HCT116 (cell line): ENCODE results near the gene SH2D1B. TPM values are rescaled to one million over a fixed set of nuclear protein-coding genes. Genes with fewer than 3 reads are reported as not detected.

Experiments
- ATAC-seq: fragments of 200-7000 bp; cut with Tn5 transposase; 2 replicates; pipeline ENCODE4 v1.9.1; 2020; ENCODE audit warnings: mild to moderate bottlenecking, moderate library complexity
- BruUV-seq: library from RNA; stranded (reverse); fragments of 400-500 nt; replicated peaks from 2 replicates; lab custom pipeline; 2021; lab: Mats Ljungman, UMichigan
- CTCF ChIA-PET: fragments of 300-600 bp; sonication (Branson Sonifier 250); formaldehyde crosslinking; loops from one replicate; lab custom pipeline; 2021; ENCODE audit warnings: antibody characterized with exemption; lab: Charles Lee
- POLR2A ChIA-PET: fragments of 300-600, 350-600 bp; sonication (Branson Sonifier 250); formaldehyde crosslinking; loops from one replicate; lab custom pipeline; 2021; ENCODE audit warnings: antibody characterized with exemption; lab: Charles Lee
- RAD21 ChIA-PET, 2 experiments: fragments of 300-600 bp; sonication (Branson Sonifier 250); formaldehyde crosslinking; loops; one replicate each; lab custom pipeline; 2023; ENCODE audit warnings: low total read pairs in 2 of 2; ENCODE audit not compliant: uncharacterized antibody in 2 of 2, unreplicated experiment in 2 of 2, low non-redundant PET in 1 of 2; lab: Charles Lee
- DNase-seq: peaks from one replicate; pipeline ENCODE4 v3.0.0-alpha.2; 2010; ENCODE audit warnings: low read depth, low spot score
- H2AFZ ChIP-seq: fragments of 200-600 bp; shearing (Covaris generic), sonication (generic); 2 replicates; pipeline ENCODE4 v1.6.1; 2017; ENCODE audit warnings: low read depth, mixed run types, mixed read lengths, antibody characterized with exemption, low read length; ENCODE audit not compliant: poor library complexity, severe bottlenecking
- H3K27ac ChIP-seq: 2 replicates; pipeline ENCODE4 v1.5.1; 2012; ENCODE audit warnings: low read depth, low read length
- H3K27me3 ChIP-seq: fragments of 200-600 bp; sonication (generic); 2 replicates; pipeline ENCODE4 v1.6.1; 2016; ENCODE audit warnings: mixed run types, low read length, mixed read lengths; ENCODE audit not compliant: insufficient read depth
- H3K36me3 ChIP-seq, 2 experiments: fragments of 200-500 bp in 1 of 2; fragments of 200-600 bp in 1 of 2; sonication (Bioruptor generic) in 1 of 2; sonication (generic) in 1 of 2; 2 replicates each; pipeline versions ENCODE4 v1.5.1 to v1.6.1; 2014 to 2016; ENCODE audit warnings: low read length in 2 of 2, inconsistent platforms in 1 of 2, mixed read lengths in 1 of 2, mixed run types in 1 of 2; ENCODE audit not compliant: insufficient read depth in 2 of 2, control insufficient read depth in 1 of 2
- H3K4me1 ChIP-seq, 2 experiments: fragments of 200-600 bp in 1 of 2; sonication (generic) in 1 of 2; 2 replicates each; pipeline versions ENCODE4 v1.5.1 to v1.6.1; 2012 to 2017; ENCODE audit warnings: low read length in 2 of 2, inconsistent platforms in 1 of 2, mild to moderate bottlenecking in 1 of 2, mixed read lengths in 1 of 2, mixed run types in 1 of 2, moderate library complexity in 1 of 2; ENCODE audit not compliant: insufficient read depth in 2 of 2, control insufficient read depth in 1 of 2
- H3K4me2 ChIP-seq: fragments of 200-600 bp; sonication (generic); 2 replicates; pipeline ENCODE4 v1.6.1; 2017; ENCODE audit warnings: mixed run types, low read length, mixed read lengths
- H3K4me3 ChIP-seq, 2 experiments: fragments of 200-600 bp in 1 of 2; sonication (generic) in 1 of 2; replicated peaks in 1 of 2; 2 replicates each; pipeline ENCODE4 v1.5.1; 2011 to 2016; ENCODE audit warnings: low read length in 2 of 2, control low read depth in 1 of 2, low read depth in 1 of 2, mild to moderate bottlenecking in 1 of 2, mixed read lengths in 1 of 2, mixed run types in 1 of 2
- H3K79me2 ChIP-seq: fragments of 200-600 bp; sonication (generic); 2 replicates; pipeline ENCODE4 v1.6.1; 2017; ENCODE audit warnings: mild to moderate bottlenecking, mixed run types, low read length, moderate library complexity, mixed read lengths; ENCODE audit not compliant: insufficient read depth
- H3K9ac ChIP-seq: fragments of 200-600 bp; sonication (generic); 2 replicates; pipeline ENCODE4 v1.6.1; 2016; ENCODE audit warnings: low read length, mixed read lengths
- H3K9me2 ChIP-seq: fragments of 200-600 bp; sonication (generic), shearing (Covaris generic); 2 replicates; pipeline ENCODE4 v1.6.1; 2017; ENCODE audit warnings: mixed run types, mild to moderate bottlenecking, moderate library complexity; ENCODE audit not compliant: insufficient read depth
- H3K9me3 ChIP-seq, 2 experiments: fragments of 200-500 bp in 1 of 2; fragments of 200-600 bp in 1 of 2; sonication (Bioruptor generic) in 1 of 2; sonication (generic) in 1 of 2; 2 replicates each; pipeline ENCODE4 v1.6.1; 2014 to 2017; ENCODE audit warnings: low read length in 2 of 2, mixed read lengths in 2 of 2, inconsistent platforms in 1 of 2, low read depth in 1 of 2, mild to moderate bottlenecking in 1 of 2, mixed run types in 1 of 2, moderate library complexity in 1 of 2; ENCODE audit not compliant: control insufficient read depth in 1 of 2, insufficient read depth in 1 of 2
- H4K20me1 ChIP-seq: fragments of 200-600 bp; sonication (generic), shearing (Covaris generic); 2 replicates; pipeline ENCODE4 v1.6.1; 2017; ENCODE audit warnings: mixed run types, mild to moderate bottlenecking, moderate library complexity; ENCODE audit not compliant: insufficient read depth
- ATF3 ChIP-seq: IDR thresholded peaks from 2 replicates; pipeline ENCODE4 v1.6.1; 2012
- EGR1 ChIP-seq: IDR thresholded peaks from 2 replicates; pipeline ENCODE4 v1.6.1; 2012; ENCODE audit warnings: low read depth
- ELF1 ChIP-seq: IDR thresholded peaks from 2 replicates; pipeline ENCODE4 v1.6.1; 2012; ENCODE audit warnings: low read depth, borderline replicate concordance
- POLR2AphosphoS5 ChIP-seq: IDR thresholded peaks from 2 replicates; pipeline ENCODE4 v1.6.1; 2011; ENCODE audit warnings: mild to moderate bottlenecking, low read depth, low read length, moderate library complexity
- RAD21 ChIP-seq: IDR thresholded peaks from 2 replicates; pipeline ENCODE4 v1.6.1; 2012; ENCODE audit warnings: low read depth, mild to moderate bottlenecking
- REST ChIP-seq: IDR thresholded peaks from 2 replicates; pipeline ENCODE4 v1.6.1; 2012; ENCODE audit warnings: low read depth
- TCF7L2 ChIP-seq: IDR thresholded peaks from 2 replicates; pipeline ENCODE4 v1.7.0; 2011; ENCODE audit warnings: borderline replicate concordance, inconsistent platforms; ENCODE audit not compliant: insufficient read depth, insufficient read length; ENCODE audit errors: extremely low read depth
- YY1 ChIP-seq: IDR thresholded peaks from 2 replicates; pipeline ENCODE4 v1.6.1; 2011; ENCODE audit warnings: low read length, low read depth, moderate library complexity, mild to moderate bottlenecking; ENCODE audit not compliant: insufficient replicate concordance; ENCODE audit errors: extremely low read depth
- ZBTB33 ChIP-seq: IDR thresholded peaks from 2 replicates; pipeline ENCODE4 v1.6.1; 2011; ENCODE audit warnings: mild to moderate bottlenecking, low read length, moderate library complexity; ENCODE audit not compliant: insufficient replicate concordance; ENCODE audit errors: extremely low read depth
- ZNF274 ChIP-seq: fragments of 200-500 bp; sonication (Bioruptor generic); IDR thresholded peaks from 2 replicates; pipeline ENCODE4 v1.6.1; 2014; ENCODE audit warnings: mild to moderate bottlenecking, low read depth, low read length, inconsistent platforms
- intact Hi-C: fragments of 100-400 bp; cut with micrococcal nuclease; formaldehyde crosslinking; loops from 2 replicates; pipeline ENCODE4 v1.10.0; 2022
- total RNA-seq: library from RNA; stranded (reverse); gene quantifications from one replicate; pipeline ENCODE4 v1.2.1, GENCODE V29; 2021; ENCODE audit not compliant: unreplicated experiment

Gene SH2D1B
- total RNA-seq, 1 experiment from 2014 or later, result 0.12 TPM

- Histone ChIP-seq H3K36me3 (peaks cover 0 to 3% of the 10 kb centered on the region in 2 experiments; a peak in 1 of 4 replicates), H3K27me3 (no peaks in the 10 kb centered on the region), H3K4me3 (no peak overlapping the region), H3K9me3 (no peaks in the 10 kb centered on the region), H3K27ac (no peak overlapping the region), H3K9me2 (no peaks in the 10 kb centered on the region), H3K9ac (no peak overlapping the region), H2AFZ (no peak overlapping the region), H4K20me1 (no peaks in the 10 kb centered on the region), H3K4me2 (no peak overlapping the region), H3K79me2 (no peaks in the 10 kb centered on the region), H3K4me1 (peaks cover 0 to 14% of the 10 kb centered on the region in 2 experiments; a peak in 1 of 4 replicates)
- intact Hi-C loops, result no loop called here
- ChIA-PET CTCF (interaction anchor here (1.3 kb wide), 1 partner anchor 10 kb away, joined by 5 read pairs; no protein-coding TSS in a partner anchor), RAD21 (no interaction called here), POLR2A (no interaction called here)
- TF ChIP-seq ELF1, result no peak
- BruUV-seq, result no TSS peak
- ATAC-seq (no peak), DNase-seq (no peak)
Observed at GRCh38 chr1:162367772-162368171, 44.2 kb downstream of the SH2D1B start.

- H3K36me3 ChIP-seq, result peaks cover 0 to 3% of the 10 kb centered on the region in 2 experiments; a peak in 1 of 4 replicates
- DNase-seq, result no peak
- no peaks in the 10 kb centered on the region for H3K9me2 ChIP-seq
- intact Hi-C loops, result no loop called here
- H4K20me1 ChIP-seq, result no peaks in the 10 kb centered on the region
- H3K4me3 ChIP-seq, result no peak overlapping the region
- ATAC-seq, result no peak
- no peaks in the 10 kb centered on the region for H3K79me2 ChIP-seq
- H3K9ac ChIP-seq, result no peak overlapping the region
- TF ChIP-seq EGR1 (no peak), ZBTB33 (no peak), ATF3 (no peak), YY1 (no peak), ELF1 (no peak), TCF7L2 (no peak), RAD21 (no peak), POLR2AphosphoS5 (no peak), ZNF274 (no peak), REST (no peak)
- RAD21 ChIA-PET, result no interaction called here
- no TSS peak for BruUV-seq
- H3K9me3 ChIP-seq, result no peaks in the 10 kb centered on the region
- peaks cover 0 to 7% of the 10 kb centered on the region in 2 experiments; a peak in 1 of 4 replicates for H3K4me1 ChIP-seq
- no peak overlapping the region for H3K4me2 ChIP-seq
- POLR2A ChIA-PET, result no interaction called here
- no peak overlapping the region for H3K27ac ChIP-seq
- no peak overlapping the region for H2AFZ ChIP-seq
- no peaks in the 10 kb centered on the region for H3K27me3 ChIP-seq
- CTCF ChIA-PET, result no interaction called here
Observed at GRCh38 chr1:162367073-162367472, 44.9 kb downstream of the SH2D1B start.
